Measurements from ENCODE around the gene SARM1. TPM values are rescaled to one million over a fixed set of nuclear protein-coding genes. Genes with fewer than 3 reads are reported as not detected.

The SARM1 gene
- total RNA-seq, 1 experiment from 2014 or later = 7.3 TPM

DNA sequence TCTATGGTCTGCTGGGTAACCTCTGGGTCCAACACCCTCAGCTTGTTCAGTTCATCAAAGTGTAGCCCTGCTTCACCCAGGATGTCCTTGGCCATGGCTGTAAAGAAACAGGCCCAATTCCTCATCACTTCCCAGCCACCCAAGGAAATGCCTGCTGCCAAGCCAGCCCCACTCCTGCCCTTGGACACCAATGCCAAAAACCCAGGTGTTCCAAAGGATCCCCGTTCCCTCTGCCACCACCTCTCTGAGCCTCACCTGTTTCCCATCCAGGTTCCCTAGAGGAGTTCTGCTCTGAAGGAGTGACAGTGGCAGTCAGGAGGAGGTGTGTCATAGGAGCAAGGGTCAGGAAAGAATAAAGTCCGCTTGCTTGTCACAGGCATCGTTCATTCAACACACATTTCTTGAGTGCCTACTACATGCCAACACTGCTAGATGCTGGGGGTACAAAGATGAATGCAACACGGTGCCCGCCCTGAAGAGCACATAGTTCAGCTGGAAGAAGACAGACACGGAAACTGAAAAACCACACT, 39.5 kb upstream of the SARM1 start:
- peaks cover 37% of the 10 kb centered on the region for H3K4me1 ChIP-seq (replicated peaks; ENCODE audit: insufficient read depth)
- peaks cover 8% of the 10 kb centered on the region; the same call in 1 of the 2 replicates for H3K36me3 ChIP-seq (ENCODE audit: low read depth)
- H3K4me2 ChIP-seq = no peak overlapping the region
- no peak overlapping the region for H3K27ac ChIP-seq
- ChIA-PET POLR2A (ENCODE audit: unreplicated experiment) (no interaction called here), CTCF (no interaction called here)
- H3F3A ChIP-seq (ENCODE audit: insufficient read depth, low read depth) = peaks cover 9% of the 10 kb centered on the region; the same call in 1 of the 2 replicates
- intact Hi-C loops (cut with micrococcal nuclease; ENCODE audit: unreplicated experiment) = no loop called here
- no peak overlapping the region for H3K4me3 ChIP-seq
- no peak for DNase-seq
- no TSS peak for BruUV-seq (replicated peaks)
- no peaks in the 10 kb centered on the region for H3K9me3 ChIP-seq (ENCODE audit: insufficient read depth, low read depth)
- H3K79me2 ChIP-seq (ENCODE audit: low read depth) = peaks cover 32% of the 10 kb centered on the region
- no peak overlapping the region for H2AFZ ChIP-seq
- H4K20me1 ChIP-seq (ENCODE audit: insufficient read depth) = peaks cover 3% of the 10 kb centered on the region; the same call in 1 of the 2 replicates
- no peaks in the 10 kb centered on the region for H3K9me2 ChIP-seq (ENCODE audit: insufficient read depth)
- H3K27me3 ChIP-seq (ENCODE audit: insufficient read depth, low read depth) = no peaks in the 10 kb centered on the region
- TF ChIP-seq, protein P1, sequence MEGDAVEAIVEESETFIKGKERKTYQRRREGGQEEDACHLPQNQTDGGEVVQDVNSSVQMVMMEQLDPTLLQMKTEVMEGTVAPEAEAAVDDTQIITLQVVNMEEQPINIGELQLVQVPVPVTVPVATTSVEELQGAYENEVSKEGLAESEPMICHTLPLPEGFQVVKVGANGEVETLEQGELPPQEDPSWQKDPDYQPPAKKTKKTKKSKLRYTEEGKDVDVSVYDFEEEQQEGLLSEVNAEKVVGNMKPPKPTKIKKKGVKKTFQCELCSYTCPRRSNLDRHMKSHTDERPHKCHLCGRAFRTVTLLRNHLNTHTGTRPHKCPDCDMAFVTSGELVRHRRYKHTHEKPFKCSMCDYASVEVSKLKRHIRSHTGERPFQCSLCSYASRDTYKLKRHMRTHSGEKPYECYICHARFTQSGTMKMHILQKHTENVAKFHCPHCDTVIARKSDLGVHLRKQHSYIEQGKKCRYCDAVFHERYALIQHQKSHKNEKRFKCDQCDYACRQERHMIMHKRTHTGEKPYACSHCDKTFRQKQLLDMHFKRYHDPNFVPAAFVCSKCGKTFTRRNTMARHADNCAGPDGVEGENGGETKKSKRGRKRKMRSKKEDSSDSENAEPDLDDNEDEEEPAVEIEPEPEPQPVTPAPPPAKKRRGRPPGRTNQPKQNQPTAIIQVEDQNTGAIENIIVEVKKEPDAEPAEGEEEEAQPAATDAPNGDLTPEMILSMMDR (conservative IDR thresholded peaks at IDR 0.05) = no peak
- TF ChIP-seq EZH2 (IDR thresholded peaks at IDR 0.05; ENCODE audit: low read depth) = no peak

DNA sequence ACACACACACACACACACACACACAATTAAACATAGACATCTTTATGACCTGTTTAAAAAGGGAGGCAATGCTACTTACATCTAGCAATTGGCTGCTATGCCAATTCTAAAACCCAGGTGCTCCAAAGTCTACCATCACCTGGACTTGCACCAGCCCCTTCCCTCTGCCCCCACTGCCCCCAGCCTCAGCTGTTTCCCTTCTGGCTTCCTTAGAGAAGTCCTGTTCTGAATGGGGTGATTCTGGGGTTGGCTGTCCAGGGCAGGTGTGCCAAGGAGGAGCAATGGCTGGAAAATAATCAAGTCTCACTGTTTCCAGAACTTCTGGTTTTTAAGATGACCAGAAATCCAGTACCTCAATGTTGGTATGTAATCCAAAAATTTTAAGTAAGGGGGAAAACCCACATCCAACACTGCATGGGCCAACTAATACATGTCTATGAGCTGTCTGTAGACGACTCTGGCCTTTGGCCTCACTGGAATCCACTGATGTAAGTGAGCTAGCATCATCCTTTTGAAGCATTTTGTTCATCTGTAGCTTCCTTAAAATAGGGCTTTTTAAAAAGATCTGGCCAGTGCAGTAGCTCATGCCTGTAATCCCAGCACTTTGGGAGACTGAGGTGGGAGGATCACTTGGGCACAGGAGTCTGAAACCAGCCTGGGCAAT, 38.3 kb upstream of the SARM1 start:
- H3K4me2 ChIP-seq = peak overlapping the region; percentile 100; the same call in 1 of the 2 replicates
- DNase-seq = no peak
- peaks cover 32% of the 10 kb centered on the region for H3K4me1 ChIP-seq (replicated peaks; ENCODE audit: insufficient read depth)
- no peak for TF ChIP-seq EZH2 (IDR thresholded peaks at IDR 0.05; ENCODE audit: low read depth)
- TF ChIP-seq, protein P1 (conservative IDR thresholded peaks at IDR 0.05) = no peak
- ChIA-PET CTCF (no interaction called here), POLR2A (ENCODE audit: unreplicated experiment) (no interaction called here)
- 0 out of 2 replicates have a peak, but pooled peaks cover 9% of the 10 kb centered on the region for H3K36me3 ChIP-seq (ENCODE audit: low read depth)
- H3K27me3 ChIP-seq (ENCODE audit: insufficient read depth, low read depth) = no peaks in the 10 kb centered on the region
- no peak overlapping the region for H3K27ac ChIP-seq
- H4K20me1 ChIP-seq (ENCODE audit: insufficient read depth) = peaks cover 12% of the 10 kb centered on the region
- H3K4me3 ChIP-seq = no peak overlapping the region
- no TSS peak for BruUV-seq (replicated peaks)
- H2AFZ ChIP-seq = no peak overlapping the region
- H3K79me2 ChIP-seq (ENCODE audit: low read depth) = peaks cover 40% of the 10 kb centered on the region
- peaks cover 12% of the 10 kb centered on the region; the same call in 1 of the 2 replicates for H3F3A ChIP-seq (ENCODE audit: insufficient read depth, low read depth)
- no peaks in the 10 kb centered on the region for H3K9me3 ChIP-seq (ENCODE audit: insufficient read depth, low read depth)
- intact Hi-C loops (cut with micrococcal nuclease; ENCODE audit: unreplicated experiment) = no loop called here
- no peaks in the 10 kb centered on the region for H3K9me2 ChIP-seq (ENCODE audit: insufficient read depth)

DNA sequence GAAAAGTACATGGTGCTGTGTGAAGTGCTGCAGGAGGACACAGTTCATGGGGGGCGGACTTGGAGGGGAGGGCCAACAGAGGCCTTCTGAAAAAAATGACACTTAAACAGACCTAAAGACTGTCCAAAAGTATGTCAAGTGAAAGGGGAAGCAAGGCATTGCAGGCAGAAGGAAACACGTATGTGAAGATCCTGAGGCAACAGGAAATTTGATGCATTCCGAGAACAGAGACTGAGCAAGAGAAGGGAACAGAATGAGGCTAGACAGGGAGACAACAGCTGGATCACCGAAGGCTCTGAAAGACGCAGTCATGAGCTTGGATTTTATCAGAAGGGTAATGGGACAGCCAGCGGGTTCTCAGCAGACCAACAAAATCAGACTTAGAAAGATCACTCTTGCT, 37.3 kb upstream of the SARM1 start:
- Histone ChIP-seq H3K27ac (no peak overlapping the region), H3K27me3 (ENCODE audit: insufficient read depth, low read depth) (no peaks in the 10 kb centered on the region), H3F3A (ENCODE audit: insufficient read depth, low read depth) (peaks cover 12% of the 10 kb centered on the region; the same call in 1 of the 2 replicates), H3K4me1 (replicated peaks; ENCODE audit: insufficient read depth) (peaks cover 22% of the 10 kb centered on the region), H4K20me1 (ENCODE audit: insufficient read depth) (peaks cover 16% of the 10 kb centered on the region), H3K36me3 (ENCODE audit: low read depth) (0 out of 2 replicates have a peak, but pooled peaks cover 7% of the 10 kb centered on the region), H3K9me2 (ENCODE audit: insufficient read depth) (no peaks in the 10 kb centered on the region), H3K9me3 (ENCODE audit: insufficient read depth, low read depth) (no peaks in the 10 kb centered on the region), H2AFZ (no peak overlapping the region), H3K4me3 (peak overlapping the region; percentile 87), H3K4me2 (peak overlapping the region; percentile 100), H3K79me2 (ENCODE audit: low read depth) (peaks cover 45% of the 10 kb centered on the region)
- intact Hi-C loops (cut with micrococcal nuclease; ENCODE audit: unreplicated experiment) = no loop called here
- no peak for TF ChIP-seq EZH2 (IDR thresholded peaks at IDR 0.05; ENCODE audit: low read depth)
- TF ChIP-seq, protein P1 (conservative IDR thresholded peaks at IDR 0.05) = no peak
- no peak for DNase-seq
- BruUV-seq (replicated peaks) = TSS peak; percentile 16
- CTCF ChIA-PET = no interaction called here
- POLR2A ChIA-PET (ENCODE audit: unreplicated experiment) = interaction anchor here (0.7 kb wide), 1 partner anchor 8 kb away, joined by 4 read pairs; no protein-coding TSS in a partner anchor

All from PC-9 (cell line).